HG02571 (cell line): ENCODE results near the gene MAGI1.
"Not testable (repeated sequence)": the region's sequence is repeated elsewhere in the genome, so short reads cannot be mapped to it uniquely, and the experiment has no call there.

Experiments
- ATAC-seq: cut with Tn5 transposase; IDR thresholded peaks from one replicate; pipeline ENCODE4 v1.9.1; 2021; ENCODE audit warnings: mild to moderate bottlenecking, moderate library complexity; ENCODE audit not compliant: unreplicated experiment

Gene MAGI1

DNA sequence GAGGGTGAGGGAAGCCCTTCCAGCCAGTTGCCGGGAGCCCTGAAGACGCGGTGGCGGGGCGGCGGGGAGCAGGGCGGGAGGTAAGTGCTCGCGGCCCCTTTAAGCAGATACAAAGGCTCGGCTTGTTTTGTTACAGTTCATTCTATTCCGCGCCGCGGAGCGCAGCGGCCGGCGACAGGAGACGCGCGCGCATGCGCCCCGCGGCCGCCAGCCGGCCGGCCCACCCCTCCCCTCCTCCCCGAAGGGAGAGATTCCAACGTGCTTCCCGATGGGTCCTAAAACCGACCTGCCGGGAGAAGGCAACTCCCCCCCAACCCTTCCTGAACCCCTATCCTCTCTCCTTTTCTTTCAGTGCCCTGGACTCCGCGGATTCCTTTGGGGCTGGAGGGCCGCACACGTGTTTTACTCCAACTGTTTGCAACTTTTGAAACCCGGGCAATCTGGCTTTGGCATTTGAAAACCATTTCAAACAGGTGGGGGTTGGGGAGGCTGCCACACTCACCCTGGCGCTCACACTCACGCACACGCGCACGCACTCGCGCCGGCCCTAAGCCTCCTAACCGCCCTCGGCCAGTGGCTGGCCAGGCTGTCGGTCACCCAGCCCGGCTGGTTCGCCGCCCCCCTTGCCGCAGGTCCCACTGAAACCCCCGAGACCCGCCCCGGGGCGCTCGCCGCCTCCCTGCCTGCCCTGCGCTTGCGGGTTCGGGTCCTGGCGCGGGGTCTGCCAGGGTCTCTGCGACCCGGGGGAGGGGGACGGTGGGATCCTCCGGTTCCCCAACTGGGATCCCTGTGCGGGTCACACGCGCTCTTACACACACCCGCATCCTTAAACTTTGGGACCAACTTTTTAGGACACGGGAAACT is at the start of gene MAGI1:
MAGI1 (minus strand) TSS at position 193 of the 864 bp plus-strand sequence. CDS start 610 bp downstream, outside the sequence.
- ATAC-seq: peak; percentile 68

DNA sequence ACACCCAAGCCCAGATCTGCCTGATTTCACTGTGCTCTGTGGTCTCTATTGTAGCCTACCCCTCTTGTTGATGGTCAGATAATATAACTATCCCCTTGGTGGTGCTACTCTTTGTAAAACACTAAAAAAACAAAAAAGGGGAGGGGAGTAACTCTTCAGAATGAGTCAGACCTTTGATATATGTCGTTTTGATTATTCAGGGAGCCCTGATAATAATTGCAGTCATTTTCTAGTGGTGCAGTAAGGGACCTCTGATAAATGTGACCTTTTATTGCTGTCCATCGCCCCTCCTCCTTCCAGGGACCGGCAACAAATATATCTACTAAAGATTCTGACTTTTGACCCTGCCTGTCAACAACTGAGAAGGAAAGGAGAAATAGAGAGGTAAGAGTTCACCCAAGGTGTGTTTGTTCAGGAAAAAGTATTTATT is 45.1 kb upstream of the MAGI1 start:
- ATAC-seq: no peak

DNA sequence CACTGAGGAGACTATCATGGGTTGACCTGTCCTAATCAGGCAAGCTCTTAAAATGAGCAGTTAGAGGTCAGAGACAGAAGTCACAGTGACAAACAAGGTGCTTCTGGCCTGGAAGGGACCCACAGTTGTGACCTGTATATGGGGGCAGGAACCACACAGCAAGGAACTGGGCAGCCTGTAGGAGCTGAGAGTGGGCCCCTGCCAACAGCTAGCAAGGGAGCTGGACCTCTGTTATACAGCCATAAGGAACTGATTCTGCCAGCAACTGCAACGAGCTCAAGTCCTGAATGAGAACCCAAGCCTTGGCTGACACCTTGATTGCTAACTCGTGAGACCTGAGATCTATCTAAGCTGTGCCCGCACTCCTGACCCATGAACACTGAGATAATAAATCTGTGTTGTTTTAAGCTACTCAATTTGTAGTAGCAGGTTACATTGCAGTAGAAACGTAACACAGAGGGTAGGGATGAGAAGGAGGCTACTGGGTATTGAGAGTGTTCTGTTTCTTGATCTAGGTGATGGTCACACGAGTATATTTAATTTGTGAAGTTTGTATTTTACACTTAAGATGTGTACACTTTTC is 44.5 kb upstream of the MAGI1 start:
- ATAC-seq: no peak

DNA sequence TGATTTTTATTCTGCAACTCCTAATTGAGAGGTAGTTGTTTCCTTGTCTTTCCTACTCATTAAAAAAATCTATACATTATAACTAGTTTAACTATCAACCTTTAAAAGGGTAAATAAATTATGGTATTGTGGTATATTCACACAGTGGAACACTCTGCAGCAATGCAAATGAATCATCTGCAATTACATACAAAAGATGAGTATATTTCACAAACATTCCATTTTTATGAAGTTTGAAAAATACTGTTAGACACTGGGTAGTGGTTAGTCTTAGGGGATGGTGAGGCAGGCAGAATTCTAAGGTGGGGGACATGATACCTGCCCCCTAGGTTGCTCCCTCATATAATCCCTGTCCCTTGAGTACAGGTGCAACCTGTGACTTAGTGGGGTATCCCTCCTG is 44.0 kb upstream of the MAGI1 start:
- ATAC-seq: no peak

DNA sequence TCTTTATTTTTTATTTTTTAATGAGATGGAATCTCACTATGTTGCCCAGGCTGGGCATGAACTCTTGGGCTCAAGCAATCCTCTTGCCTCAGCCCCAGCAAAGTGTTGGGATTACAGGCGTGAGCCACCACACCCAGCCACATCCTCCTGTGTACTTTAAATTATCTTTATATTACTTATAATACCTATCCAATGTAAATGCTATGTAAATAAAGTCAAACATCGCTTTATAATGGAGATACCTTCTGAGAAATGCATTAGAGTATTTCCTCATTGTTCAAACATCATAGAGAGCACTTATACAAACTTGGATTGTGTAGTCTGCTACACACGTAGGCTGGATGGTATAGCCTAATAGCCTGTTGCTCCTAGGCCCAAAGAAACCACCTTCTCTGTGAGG is 41.4 kb upstream of the MAGI1 start:
- no peak for ATAC-seq

DNA sequence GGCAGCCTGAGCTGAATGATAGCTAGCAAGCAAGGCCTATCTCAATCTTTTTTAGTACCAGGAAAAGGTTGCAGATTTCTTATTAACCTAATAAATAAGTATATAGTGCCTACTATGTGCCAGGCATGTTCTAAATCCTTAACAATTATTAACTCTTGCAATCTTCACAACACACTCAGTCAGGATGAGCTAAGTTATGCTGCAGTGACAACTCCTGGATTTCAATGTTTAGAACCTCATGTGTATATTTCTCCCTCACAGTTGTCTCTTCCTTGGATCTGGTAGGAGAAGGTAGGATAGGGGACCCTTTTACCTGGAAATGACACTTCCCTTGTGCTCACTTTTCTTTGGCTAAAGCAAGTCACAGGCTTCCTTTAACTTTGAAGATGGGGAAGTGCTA is 39.3 kb upstream of the MAGI1 start:
- ATAC-seq: no peak

DNA sequence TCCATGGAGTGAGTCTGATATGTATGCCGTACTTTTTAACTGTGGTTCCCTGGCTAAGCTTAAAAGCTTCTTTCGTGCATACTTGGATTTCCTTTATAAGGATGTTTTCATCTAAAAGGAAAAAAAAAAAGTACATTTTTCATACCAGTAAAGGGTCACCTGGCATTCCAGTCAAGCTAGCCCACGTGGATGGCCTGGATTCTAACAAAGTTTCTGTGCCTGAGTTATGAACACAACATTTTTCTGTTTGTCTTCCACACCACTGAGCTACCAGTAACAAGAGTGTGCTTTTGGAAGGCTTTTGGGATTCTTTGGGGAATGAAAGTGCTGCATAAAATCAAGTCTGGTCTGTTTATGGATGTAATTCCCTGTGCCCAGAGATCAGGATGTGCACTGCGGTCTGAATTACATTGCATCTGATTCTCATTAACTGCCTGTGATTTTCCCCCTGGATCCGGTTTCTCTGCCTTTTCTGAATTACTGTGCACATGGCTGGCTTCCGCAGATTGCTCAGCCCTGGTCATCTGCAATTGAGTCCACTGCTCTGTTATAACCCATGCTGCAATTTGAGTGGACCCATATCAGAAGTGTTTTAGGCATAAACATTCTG is 38.2 kb upstream of the MAGI1 start:
- ATAC-seq: no peak

DNA sequence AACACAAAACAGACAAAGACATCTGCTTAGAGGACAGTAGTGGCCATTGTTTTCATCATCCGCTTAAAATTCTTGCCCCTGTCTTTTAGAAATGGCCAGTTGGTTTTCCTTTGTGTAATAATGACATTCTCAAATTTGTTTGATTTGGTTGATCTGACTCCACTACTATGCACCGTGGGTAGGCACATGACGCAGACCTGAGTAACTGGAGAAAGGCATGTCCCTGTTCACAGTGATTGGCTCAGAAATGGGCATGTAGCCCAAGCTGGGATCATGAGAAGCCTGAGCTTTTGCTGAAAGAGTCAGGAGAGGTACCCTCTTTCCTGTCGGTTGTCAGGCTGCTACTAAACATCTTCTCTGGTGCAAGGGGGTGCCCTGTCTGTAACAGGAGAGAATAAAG is 36.6 kb upstream of the MAGI1 start:
- no peak for ATAC-seq

DNA sequence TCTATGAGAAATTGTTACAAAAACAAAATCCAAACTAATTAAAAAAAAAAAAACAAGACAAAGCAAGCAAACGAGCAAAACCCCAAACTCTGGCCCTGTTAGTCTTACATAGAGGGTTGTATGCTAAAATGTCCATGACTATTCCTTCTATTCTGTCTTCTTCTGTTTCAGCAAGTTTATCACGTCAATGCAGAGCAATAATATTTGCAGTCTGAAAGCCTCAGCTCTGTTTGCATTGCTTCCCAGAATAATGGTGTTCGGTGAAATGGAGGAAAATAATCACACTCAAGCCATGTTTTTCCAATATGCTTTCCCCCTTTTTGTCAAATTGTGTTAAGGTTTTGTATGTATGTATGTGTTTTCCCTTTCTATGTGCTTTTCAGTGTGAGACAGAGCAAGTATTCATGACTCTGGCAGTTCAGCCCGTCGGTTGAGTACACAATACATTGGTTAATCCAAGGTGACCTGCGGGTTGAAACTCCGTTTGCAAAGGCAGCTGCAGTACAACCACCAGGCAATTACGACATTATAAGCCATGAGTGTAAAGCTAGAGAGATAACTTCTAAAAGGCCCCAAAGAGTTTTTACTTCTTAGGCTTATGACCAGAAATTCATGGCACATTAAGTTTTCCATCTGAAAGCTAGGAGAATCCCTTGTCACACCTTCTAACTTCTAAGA is 34.9 kb upstream of the MAGI1 start:
- no peak for ATAC-seq

DNA sequence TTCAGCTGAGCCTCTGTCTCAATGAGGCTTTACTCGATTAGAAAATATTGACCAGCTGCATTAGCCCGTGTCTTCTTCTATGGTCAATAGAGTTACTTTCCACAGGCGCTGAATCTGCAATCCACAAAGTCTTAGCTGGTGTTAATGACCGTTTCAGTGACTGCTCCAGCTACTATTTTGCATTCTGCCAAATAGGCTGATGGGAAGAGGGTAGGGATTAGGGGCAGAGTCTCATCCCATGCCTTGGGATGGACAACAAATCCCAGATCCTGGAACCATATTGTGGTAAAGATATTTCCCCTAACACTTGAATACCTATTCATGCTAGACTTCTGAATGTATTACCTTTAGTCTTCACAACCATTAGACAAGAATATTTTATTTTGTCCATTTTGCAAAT is 29.5 kb upstream of the MAGI1 start:
- ATAC-seq: no peak

DNA sequence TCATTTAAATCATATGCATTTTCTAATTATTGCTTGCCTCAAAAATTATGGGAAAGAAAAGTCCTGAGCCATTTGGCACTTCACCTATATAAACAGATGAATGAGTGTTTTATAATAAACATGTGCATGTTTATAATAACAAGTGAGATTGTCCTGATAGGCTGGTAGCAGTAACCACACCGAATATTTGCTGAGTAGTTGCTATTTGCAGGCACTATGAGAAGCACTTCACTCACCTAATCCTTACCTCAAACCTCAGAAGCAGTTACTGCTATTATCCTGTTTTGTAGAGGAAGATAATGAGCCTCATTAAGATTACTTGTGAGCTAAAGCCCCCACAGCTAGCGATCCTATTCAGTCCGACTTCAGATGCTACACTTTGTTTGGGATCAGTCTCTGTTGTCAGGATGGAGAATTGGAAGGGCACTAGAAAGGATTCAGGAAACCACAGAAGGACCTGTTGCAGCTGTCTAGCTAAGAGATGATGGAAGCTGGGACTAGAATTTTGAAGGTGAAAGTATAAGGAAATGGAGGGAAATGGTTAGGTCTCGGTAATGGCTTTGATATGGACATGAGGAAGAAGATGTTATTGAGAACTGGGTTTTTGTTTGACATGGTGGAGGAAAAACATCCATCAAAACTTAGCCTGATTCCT is 28.4 kb upstream of the MAGI1 start:
- ATAC-seq: no peak

DNA sequence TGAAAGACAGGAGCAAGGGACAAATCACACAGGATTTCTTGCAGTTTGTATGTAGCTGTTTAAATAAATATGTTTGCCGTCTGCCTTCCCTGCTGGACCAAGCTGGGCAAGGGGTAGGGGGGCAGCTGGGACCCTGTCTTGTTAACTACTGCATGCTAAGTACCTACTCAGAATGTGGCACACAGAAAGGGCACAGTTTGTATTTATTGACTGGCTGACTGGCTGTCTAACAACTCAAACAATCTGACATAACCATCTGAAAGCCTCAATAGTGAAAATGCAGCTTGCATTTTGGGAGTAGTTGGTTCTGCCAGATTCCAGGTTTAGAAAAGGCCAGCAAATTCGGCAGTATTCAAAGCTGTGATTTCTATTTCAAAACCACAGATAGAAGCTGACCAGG is 16.6 kb upstream of the MAGI1 start:
- ATAC-seq: no peak

DNA sequence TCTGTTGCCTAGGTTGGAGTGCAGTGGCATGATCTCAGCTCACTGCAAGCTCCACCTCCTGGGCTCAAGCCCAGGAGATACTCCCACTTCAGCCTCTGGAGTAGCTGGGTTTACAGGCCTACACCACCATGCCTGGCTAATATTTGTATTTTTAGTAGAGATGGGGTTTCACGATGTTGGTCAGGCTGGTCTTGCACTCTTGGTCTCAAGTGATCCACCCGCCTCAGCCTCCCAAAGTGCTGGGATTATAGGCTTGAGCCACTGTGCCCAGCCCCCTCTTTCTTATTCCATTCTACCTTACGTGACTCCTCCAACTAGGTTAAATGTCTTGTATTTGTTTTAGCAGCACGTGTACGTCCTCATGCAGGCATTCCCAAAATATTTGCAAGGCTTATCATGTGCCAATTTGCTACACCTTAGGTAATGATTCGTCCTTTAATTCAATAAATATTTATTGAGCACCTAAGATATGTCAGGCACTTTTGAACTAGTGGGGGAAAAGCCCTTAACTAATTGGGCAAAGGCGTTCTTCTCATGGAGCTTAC is 14.9 kb upstream of the MAGI1 start:
- no peak for ATAC-seq

DNA sequence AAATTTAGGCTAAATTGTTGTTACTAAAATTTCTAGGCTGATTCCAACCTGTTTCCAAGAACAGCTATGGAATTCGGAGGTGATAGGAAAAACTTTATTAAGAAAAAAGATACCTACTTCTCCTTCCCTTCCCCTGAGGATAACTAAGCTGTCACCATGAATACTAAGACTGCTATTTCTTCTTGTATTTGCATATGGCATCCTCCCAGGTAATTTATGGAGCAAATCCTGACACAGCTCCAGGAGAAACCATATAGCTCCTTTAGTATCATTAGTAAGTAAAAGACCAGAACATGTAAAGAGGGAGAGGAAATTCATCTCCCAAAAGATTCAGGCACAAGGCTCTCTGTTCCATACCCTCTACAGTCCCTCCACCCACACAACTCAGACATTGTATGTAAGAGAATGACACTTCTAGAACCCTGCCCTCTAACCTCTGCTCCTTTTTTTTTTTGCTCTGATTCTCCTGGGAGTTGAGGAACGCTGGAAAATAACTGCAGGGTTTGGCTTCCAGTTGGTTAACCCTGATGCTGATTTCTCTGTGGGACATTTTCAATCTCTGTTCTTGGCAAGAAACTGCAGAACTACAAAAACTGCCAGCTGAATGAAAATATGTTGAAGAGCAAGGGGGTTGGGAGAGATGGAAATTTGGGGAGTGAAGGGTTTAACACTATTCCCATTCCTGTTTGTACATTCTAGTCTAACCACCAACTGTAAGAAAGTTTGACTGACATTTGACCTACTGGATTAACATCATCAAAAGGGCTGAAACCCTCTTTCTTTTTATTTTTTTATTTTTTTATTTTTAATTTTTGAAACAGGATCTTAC is 14.2 kb upstream of the MAGI1 start:
- no peak for ATAC-seq

DNA sequence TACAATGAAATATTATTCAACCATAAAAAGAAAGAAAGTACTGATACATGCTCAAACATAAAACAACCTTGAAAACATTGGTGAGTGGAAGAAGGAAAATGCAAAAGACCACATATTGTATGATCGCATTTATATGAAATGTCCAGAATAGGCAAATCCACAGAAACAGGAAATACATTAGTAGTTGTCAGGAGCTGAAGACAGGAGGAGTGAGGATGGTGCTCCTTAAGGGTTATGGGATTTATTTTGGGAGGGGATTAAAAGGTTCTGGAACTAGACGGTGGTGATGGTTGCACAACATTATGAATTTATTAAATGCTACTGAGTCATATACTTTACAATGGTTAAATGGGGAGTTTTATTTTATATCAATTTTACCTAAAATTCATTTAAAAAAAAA is 12.1 kb upstream of the MAGI1 start:
- ATAC-seq: no peak

DNA sequence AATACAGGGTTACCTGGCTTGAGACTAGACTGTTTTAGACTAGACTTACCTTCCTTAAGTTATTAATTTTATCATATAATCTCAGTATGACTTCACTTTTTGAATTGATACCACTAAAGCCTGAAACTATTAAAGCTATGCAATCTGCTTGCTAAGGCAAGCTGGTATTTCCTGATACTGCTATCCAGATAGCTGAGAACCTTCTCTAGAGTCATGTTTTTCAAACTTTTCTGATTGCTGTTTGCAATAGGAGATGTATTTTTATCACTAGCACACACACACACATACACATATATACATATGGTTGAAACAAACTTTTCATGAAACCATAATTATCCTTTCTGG is 9.3 kb upstream of the MAGI1 start:
- ATAC-seq: no peak

DNA sequence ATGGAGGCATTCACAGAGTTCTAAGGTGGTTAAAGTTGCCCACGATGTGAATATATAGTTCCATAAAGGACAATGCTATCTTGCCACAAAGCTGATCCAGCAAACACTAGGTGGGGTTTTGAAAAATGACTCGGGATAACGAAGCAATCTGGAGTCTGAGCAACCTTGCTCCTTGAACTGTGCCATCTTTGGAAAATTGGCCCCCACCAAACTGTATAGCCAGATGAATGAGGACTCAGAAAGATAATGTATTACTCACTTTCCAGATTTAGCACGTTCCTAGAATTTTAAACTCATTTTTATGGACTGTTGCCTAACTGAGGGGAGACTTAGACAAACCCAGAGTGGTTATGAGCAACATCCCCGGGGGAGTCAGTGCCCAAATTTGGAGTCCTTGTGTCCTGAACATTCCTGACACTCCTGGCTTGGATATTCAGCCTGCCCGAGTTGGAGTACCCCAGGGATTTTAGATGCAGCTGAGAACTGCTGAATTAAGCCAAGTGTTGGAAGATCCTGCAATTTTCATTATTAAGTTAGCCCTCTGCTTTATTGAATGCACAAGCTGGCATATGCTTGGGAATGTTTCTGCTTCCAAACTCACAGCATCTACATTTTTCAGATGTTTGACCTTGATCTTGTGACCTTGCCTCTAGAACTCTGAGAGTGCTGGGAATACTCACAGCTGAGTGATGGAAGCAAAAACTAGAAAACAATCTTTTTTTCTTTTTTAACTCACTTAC is 8.8 kb upstream of the MAGI1 start:
- ATAC-seq: no peak

DNA sequence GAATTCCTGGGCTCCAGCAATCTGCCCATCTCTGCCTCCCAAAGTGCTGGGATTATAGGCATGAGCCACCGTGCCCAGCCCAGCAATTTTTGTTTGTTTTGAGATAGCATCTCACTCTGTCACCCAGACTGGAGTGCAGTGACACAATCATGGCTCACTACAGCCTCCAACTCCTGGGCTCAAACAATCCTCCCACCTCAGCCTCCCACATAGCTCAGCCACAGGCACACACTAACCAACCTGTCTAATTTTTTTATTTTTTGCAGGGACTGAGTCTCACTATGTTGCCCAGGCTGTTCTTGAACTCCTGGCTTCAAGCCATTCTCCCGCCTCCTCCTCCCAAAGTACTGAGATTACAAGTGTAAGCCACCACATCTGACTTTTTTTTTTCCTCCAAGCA is 7.6 kb upstream of the MAGI1 start:
- ATAC-seq: not testable (repeated sequence)

DNA sequence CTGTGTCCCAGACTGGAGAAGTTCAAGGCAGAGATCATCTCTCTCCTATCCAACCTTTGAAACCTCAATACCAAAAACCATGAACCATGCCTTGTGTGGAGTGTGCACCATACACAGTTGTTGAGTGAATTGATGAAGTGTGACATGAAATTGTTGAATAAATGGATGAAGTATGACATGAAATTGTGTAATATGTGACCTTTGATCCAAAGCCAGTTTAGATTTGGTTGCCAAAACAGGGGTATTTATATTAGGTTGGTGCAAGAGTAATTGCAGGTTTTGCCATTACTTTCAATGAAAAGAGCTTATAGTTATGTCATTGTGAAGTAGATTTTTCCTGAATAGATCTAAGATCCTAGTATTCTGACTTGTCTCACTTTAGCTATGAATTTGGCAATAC is 3.1 kb upstream of the MAGI1 start:
- no peak for ATAC-seq
